SKM-1 (cell line): Measurements from ENCODE around the gene CCKAR.

Experiments
- DNase-seq: peaks from one replicate; lab custom pipeline; 2025; ENCODE audit not compliant: unreplicated experiment; lab: John Stamatoyannopoulos, UW

The CCKAR gene

DNA sequence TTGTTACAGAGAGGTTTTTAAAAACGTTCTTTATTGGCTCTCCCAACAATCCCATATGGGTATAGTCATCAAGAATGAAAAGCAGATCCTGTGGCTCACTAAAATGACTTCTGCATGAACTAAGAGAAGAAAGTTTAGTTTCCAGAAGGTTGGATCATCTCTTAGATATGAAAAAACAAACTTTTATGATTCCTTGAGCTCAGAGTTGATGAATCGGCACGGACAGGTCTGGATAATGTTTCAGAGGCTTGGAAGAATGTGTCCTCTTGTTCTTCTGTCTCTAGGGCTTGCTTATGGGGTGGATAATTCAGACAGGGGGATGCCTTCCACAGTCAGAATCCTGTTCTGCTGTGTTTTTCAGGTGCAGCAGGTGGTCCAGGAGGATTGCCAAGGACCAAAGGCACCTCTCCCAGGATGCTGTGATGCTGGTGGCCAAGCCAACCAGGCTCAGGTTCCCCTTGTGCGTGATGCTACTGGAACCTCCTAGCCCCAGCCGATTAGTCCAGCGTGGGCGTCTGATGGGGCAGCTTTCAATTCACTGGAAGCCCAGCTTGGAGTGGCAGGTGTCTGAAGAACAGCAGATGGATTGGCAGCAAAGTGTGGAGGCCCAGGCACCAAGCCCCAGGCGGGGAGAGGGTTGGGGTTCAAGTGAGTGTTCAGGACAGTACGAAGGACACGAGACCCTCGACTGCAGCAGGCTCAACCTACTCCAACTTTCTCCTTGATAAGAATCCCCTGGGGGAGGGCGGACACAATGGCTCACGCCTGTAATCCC lies 30.3 kb downstream of the CCKAR start:
- DNase-seq, result no peak

DNA sequence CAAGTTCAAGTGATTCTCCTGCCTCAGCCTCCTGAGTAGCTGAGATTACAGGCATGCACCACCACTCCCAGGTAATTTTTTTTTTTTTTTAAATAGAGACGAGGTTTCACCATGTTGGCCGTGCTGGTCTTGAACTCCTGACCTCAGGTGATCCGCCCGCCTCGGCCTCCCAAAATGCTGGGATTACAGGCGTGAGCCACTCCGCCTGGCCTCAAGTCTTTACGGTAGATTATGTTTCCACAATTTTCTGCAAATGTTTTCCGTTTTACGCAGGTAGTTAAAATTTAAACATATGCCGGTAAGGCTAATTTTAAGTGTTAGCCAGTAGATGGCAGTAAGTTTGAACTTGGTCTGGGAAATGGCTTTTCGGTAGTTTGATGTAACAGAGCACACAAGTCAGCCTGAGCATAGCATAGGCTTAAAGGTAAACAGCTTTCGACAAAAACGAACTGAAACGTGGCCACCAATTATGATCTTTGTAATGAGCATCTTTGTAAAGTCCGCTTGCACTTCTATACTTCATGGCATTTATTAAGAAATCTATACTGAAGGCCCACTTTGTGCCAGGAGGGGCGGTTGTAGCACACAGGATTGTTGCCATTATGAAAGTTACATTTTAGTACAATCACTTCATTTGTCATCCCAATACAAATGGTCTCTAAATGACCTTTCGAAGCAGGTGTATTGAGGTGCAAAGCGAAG lies 31.1 kb downstream of the CCKAR start:
- peak; percentile 20 for DNase-seq

DNA sequence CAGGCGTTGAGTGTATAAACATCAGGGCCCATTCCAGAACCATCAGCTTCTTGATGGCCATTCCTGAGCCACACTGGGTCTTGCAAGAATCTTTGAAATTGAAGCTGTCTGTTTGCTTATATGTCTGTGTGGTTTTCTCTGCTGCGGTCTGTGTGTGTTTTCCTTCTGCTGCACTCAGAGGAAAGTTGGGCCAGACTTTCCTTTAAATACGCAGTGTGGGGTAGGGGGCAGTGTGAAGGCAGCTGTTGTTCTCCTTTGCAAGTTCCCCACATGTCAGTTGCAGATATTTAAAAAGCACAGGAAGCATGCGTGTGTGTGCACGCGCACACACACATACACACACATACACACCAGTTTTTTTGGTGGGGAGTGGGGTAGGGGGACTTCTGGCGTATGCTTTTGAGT lies 32.1 kb downstream of the CCKAR start:
- DNase-seq, result no peak

- DNase-seq, result no peak
Observed at GRCh38 chr4:26457412-26457811, 32.9 kb downstream of the CCKAR start.

DNA sequence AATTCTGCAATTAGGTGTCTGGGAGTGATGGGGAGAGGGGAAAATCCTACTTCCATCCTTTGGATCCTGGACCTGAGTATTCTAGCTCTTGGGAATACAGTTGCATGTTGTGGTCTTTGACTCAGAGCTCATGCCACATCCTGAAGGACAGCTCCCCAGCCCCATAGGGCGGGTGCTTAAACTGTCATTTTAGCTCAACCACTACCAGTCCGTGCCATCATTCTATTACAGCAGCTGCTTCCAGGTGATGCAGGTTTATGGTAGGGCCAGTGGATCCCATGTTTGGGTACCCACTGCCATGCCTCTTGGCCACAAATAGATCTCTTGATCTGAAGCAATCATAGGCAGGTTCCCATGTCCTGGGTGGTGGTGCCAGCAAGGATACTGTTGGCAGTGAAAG lies 34.7 kb downstream of the CCKAR start:
- DNase-seq, result no peak

GRCh38 chr4:26454961-26455360 lies 35.3 kb downstream of the CCKAR start:
- DNase-seq, result no peak

DNA sequence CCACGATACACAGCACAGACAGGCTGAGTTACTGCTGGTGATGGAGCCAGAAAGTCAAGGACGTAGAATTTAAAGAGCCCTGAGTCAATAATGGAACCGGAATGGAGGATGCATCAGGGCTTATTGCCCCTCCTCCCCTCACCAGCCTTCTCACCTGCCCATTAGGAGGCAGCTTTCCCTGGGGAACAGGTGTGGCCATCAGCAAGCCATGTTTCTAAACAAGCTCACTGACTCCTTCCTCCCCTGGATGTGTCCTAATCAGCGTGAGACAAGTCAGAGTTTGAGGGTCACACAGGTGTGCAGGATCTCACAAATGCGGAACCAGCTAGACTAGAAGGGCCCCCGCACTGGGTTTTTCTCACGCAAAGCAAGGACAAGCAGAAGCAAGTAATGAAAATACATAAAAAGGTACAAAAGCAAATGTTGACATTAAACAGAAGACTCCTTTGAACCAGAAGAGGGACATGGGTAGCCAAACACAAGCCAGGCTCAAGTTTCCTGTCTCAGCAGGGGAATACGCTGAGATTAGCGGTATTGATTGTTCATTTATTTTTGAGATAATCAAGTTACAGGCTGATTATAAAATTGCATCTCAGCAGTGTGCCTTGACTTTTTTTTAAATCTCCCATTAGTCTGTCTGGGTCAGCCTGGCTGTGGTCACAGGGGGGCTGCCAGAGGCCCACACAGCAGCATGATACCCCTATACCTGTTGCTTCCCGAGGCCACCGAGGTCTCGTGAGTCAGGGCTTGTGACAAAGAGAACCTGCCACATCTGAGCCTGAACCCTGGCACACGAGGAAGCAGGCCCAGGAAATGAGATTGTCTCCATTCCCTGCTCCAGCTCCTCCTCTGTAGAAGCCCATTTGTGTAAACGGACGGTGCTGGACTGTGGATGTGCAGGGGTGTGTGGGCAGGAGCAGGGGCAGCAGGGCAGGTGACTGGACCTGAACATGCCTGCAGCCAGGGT lies 37.4 kb downstream of the CCKAR start:
- DNase-seq, result no peak

DNA sequence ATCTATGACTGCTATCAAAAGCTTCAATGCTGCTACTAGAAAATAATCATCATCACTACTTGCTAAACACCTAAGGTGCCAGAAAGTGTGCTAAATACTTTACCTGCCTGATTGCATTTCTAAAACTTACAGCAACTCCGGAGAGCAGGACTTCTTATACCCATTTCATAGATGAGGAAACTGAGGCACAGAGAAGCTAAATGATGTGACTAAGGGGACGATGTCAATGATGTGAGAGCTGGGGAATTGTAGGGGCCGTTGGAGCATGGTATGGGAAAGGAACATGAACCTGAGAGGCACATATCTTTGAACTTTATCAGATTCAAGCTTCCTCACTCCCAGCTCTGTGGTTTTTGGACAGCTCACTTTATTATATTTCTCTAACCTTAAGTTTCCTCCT lies 38.7 kb downstream of the CCKAR start:
- DNase-seq, result no peak

DNA sequence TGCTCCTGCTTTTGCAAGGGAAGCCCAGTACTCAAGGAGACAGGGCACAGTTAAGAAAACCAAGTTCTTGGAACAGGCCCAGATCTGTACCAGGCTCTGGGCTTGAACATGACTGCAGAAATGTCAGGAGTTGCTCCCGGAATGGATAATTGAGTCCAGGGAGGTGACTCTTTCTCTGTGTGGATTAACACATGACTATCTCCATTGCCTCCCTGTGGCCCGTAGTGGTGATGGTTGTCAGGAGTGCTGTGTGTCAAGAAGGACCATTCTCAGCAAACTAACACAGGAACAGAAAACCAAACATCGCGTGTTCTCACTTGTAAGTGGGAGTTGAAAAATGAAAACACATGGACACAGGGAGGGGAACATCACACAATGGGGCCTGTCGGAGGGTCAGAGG lies 39.9 kb downstream of the CCKAR start:
- no peak for DNase-seq

GRCh38 chr4:26447378-26447777 lies 42.9 kb downstream of the CCKAR start:
- DNase-seq, result no peak

DNA sequence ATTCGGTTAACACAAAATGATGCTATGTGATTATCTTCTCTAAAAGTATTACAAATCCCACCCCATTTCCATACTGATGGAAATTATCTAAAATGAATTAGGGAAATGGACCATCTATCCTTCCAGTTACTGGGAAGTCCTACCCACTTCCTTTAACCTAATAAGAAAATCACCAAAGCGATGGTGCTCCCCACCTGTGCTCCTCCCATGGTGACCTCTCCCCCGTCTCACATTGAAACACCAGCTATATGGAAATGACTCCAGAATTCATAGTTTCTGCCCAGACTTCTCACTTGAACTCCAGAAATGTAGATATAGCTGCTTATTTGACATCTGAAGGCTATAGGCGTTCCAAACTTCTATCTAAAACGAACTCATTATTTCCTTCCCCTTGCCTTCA lies 48.5 kb downstream of the CCKAR start:
- DNase-seq, result no peak

DNA sequence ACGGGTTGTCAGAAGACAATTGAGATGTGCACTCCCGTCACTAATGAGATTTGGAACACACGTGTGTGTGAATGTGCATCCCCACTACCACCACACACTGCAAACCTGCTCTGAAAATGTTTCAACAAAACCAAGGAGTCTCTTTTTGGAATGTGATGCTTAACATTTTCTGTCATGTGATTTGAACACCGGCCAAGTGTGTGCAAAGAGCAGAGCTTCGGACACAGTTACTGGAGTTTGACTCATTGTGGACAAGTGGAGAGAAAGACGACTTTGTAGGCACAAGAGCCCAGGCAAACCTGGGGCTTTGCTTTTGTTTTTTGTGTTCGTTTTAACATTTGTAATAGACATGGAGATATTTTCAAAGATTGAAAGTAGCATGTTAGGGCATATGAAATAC lies 49.2 kb downstream of the CCKAR start:
- no peak for DNase-seq

GRCh38 chr4:26434030-26434639 lies 56.1 kb downstream of the CCKAR start:
- no peak for DNase-seq

GRCh38 chr4:26433556-26433955 lies 56.7 kb downstream of the CCKAR start:
- no peak for DNase-seq

DNA sequence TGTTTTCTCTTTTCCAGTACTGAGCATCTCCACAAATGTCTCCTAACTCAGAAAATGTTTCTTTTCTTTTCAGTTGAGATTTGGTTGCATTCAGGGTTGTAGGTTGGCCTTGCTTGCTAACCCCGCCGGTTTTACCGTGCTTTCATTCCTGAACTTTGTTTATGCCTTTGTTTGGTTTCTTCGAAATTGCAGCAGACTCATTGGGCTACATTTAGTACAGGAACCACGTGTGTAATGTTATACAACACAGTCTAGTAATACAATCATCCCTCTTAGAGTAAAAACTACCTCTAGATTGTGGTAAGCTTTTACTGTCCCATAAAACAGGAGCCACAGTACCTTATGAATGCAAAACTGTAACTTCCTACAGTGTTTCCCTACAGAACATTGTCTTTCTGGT lies 57.9 kb downstream of the CCKAR start:
- DNase-seq, result no peak

GRCh38 chr4:26431461-26432180 lies 58.7 kb downstream of the CCKAR start:
- no peak for DNase-seq
